Keratinocyte (primary cell): ENCODE data around the gene RASD1. TPM values are rescaled to one million over a fixed set of nuclear protein-coding genes. Genes with fewer than 3 reads are reported as not detected.

Source experiments
- DNase-seq: peaks from one replicate; pipeline ENCODE4 v3.0.0-alpha.2; 2011; ENCODE audit warnings: low read depth, missing footprints, low spot score
- FAIRE-seq: peaks from 2 replicates; lab custom pipeline; 2011; peaks lifted over from hg19 to GRCh38; lab: Jason Lieb, UNC
- H2AFZ ChIP-seq: 2 replicates; pipeline ENCODE4 v1.6.0; 2012; ENCODE audit warnings: low read length, control low read depth, inconsistent platforms; ENCODE audit not compliant: control insufficient read depth
- H3K27ac ChIP-seq: 2 replicates; pipeline ENCODE4 v1.5.1; 2011; ENCODE audit warnings: low read length; ENCODE audit not compliant: control insufficient read depth, insufficient read depth
- H3K27me3 ChIP-seq: 3 replicates; pipeline ENCODE4 v1.6.0; 2011; ENCODE audit warnings: low read length; ENCODE audit not compliant: control insufficient read depth, insufficient read depth; ENCODE audit errors: extremely low read depth
- H3K36me3 ChIP-seq, 2 experiments: 2 replicates in 1 of 2; 3 replicates in 1 of 2; pipeline ENCODE4 v1.5.1; 2011; ENCODE audit warnings: low read length in 2 of 2, mild to moderate bottlenecking in 1 of 2; ENCODE audit not compliant: control insufficient read depth in 2 of 2, insufficient read depth in 2 of 2; ENCODE audit errors: extremely low read depth in 1 of 2
- H3K4me1 ChIP-seq: 3 replicates; pipeline ENCODE4 v1.5.1; 2011; ENCODE audit warnings: low read length; ENCODE audit not compliant: control insufficient read depth, insufficient read depth; ENCODE audit errors: extremely low read depth
- H3K4me2 ChIP-seq: 3 replicates; pipeline ENCODE4 v1.6.0; 2011; ENCODE audit warnings: low read depth, low read length; ENCODE audit not compliant: control insufficient read depth, insufficient read depth; ENCODE audit errors: extremely low read depth
- H3K4me3 ChIP-seq, 3 experiments: fragments of 200-600 bp in 1 of 3; sonication (generic) in 1 of 3; 2 replicates in 2 of 3; 3 replicates in 1 of 3; pipeline ENCODE4 v1.5.1; 2011 to 2016; ENCODE audit warnings: low read length in 3 of 3, mild to moderate bottlenecking in 3 of 3, control low read depth in 2 of 3, inconsistent platforms in 1 of 3, low read depth in 1 of 3, mixed read lengths in 1 of 3, mixed run types in 1 of 3, moderate library complexity in 1 of 3; ENCODE audit not compliant: control insufficient read depth in 2 of 3, insufficient read depth in 2 of 3; ENCODE audit errors: extremely low read depth in 1 of 3
- H3K79me2 ChIP-seq: 2 replicates; pipeline ENCODE4 v1.6.0; 2012; ENCODE audit warnings: low read length; ENCODE audit not compliant: control insufficient read depth, insufficient read depth
- H3K9ac ChIP-seq: 3 replicates; pipeline ENCODE4 v1.6.0; 2011; ENCODE audit warnings: low read length; ENCODE audit not compliant: control insufficient read depth, insufficient read depth; ENCODE audit errors: extremely low read depth
- H3K9me1 ChIP-seq: 3 replicates; pipeline ENCODE4 v1.6.0; 2011; ENCODE audit warnings: low read length; ENCODE audit not compliant: control insufficient read depth, insufficient read depth; ENCODE audit errors: extremely low read depth
- H3K9me3 ChIP-seq: 2 replicates; pipeline ENCODE4 v1.5.1; 2012; ENCODE audit warnings: low read depth, low read length; ENCODE audit not compliant: control insufficient read depth
- H4K20me1 ChIP-seq: 3 replicates; pipeline ENCODE4 v1.6.0; 2011; ENCODE audit warnings: low read length; ENCODE audit not compliant: control insufficient read depth, insufficient read depth; ENCODE audit errors: extremely low read depth
- CTCF ChIP-seq, 3 experiments: IDR thresholded peaks in 1 of 3; conservative IDR thresholded peaks in 1 of 3; optimal IDR thresholded peaks in 1 of 3; 2 replicates in 2 of 3; 3 replicates in 1 of 3; pipeline versions ENCODE3 to v1.5.1; 2011; ENCODE audit warnings: low read length in 3 of 3, mild to moderate bottlenecking in 3 of 3, moderate library complexity in 2 of 3, control low read depth in 1 of 3, inconsistent platforms in 1 of 3; ENCODE audit not compliant: insufficient read depth in 2 of 3; ENCODE audit errors: extremely low read depth in 1 of 3
- EZH2 ChIP-seq: IDR thresholded peaks from one replicate; pipeline ENCODE4 v1.6.1; 2012; ENCODE audit warnings: inconsistent platforms, mild to moderate bottlenecking, low read length, moderate library complexity
- dilution Hi-C: fragments of 300-500 bp; cut with MboI; formaldehyde crosslinking; loops from one replicate; pipeline ENCODE4 v1.7.0; 2020; ENCODE audit warnings: low sequenced_read_pairs; ENCODE audit not compliant: extremely low pct_ligation_motif_present
- polyA plus RNA-seq, 5 experiments: library from polyadenylated mRNA; depleted of rRNA in 3 of 5; stranded (reverse) in 3 of 5; stranded (forward) in 1 of 5; unstranded in 1 of 5; fragments of >200 nt; gene quantifications; 1 replicate in 1 of 5; 2 replicates in 3 of 5; 3 replicates in 1 of 5; pipeline versions ENCODE4 v1.2.1 to v1.2.3, GENCODE V29; 2011 to 2012; ENCODE audit warnings: missing spikeins in 2 of 5, low read depth in 1 of 5, low replicate concordance in 1 of 5
- small RNA-seq, 3 experiments: library from RNA; depleted of rRNA; stranded (forward); fragments of <200 nt; gene quantifications; one replicate each; pipeline ENCODE3, GENCODE V24; 2012; ENCODE audit warnings: low read depth in 3 of 3, low replicate concordance in 1 of 3; ENCODE audit not compliant: insufficient read length in 3 of 3

Gene RASD1
- polyA plus RNA-seq, 1 donor (not counting 4 experiments of a cell fraction or from before 2014, with no cell fraction given), result 0.20 TPM

GRCh38 chr17:17445296-17445924 is 50.8 kb downstream of the RASD1 start:
- Histone ChIP-seq H3K4me3 (no peak overlapping the region), H3K27me3 (peaks cover 20% of the 10 kb centered on the region), H3K36me3 (no peaks in the 10 kb centered on the region), H3K79me2 (no peaks in the 10 kb centered on the region), H3K4me2 (no peak overlapping the region), H4K20me1 (peaks cover 4% of the 10 kb centered on the region), H3K9me3 (no peaks in the 10 kb centered on the region), H3K9me1 (no peaks in the 10 kb centered on the region), H3K4me1 (no peaks in the 10 kb centered on the region), H2AFZ (no peak overlapping the region), H3K9ac (no peak overlapping the region), H3K27ac (no peak overlapping the region)
- dilution Hi-C loops, result no loop called here
- FAIRE-seq, result no peak
- TF ChIP-seq EZH2 (no peak), CTCF (optimal IDR thresholded peaks at IDR 0.05 in 1 of 3, IDR thresholded peaks at IDR 0.05 in 1 of 3, conservative IDR thresholded peaks at IDR 0.05 in 1 of 3; ENCODE audit: extremely low read depth in 1 of 3, insufficient read depth in 2 of 3, low read length in 3 of 3) (no peak)
- DNase-seq, result no peak

Small RNA genes lying within 50 kb of the gene (small RNA-seq; reads per million reads assigned to genes)
- 0 reads per million in 3 experiments for gene RF00019

Other genes with a start within 250 kb of the RASD1 start
- 52.4 to 89.7 TPM (median 71.3 TPM) in 3 replicates for gene COPS3, start 215.1 kb downstream of the RASD1 start, polyA plus RNA-seq
- gene NT5M, start 193.0 kb downstream of the RASD1 start, polyA plus RNA-seq, result 0.16 to 0.36 TPM (median 0.20 TPM) in 3 replicates
- 6.9 to 9.8 TPM (median 7.8 TPM) in 3 replicates for gene MED9, start 19.4 kb downstream of the RASD1 start, polyA plus RNA-seq
- 17.7 to 23.7 TPM (median 18.6 TPM) in 3 replicates for gene PEMT, start 95.3 kb upstream of the RASD1 start, polyA plus RNA-seq
- 2.6 to 3.8 TPM (median 3.2 TPM) in 3 replicates for gene RAI1, start 185.1 kb upstream of the RASD1 start, polyA plus RNA-seq